Esophagus squamous epithelium (tissue), 4 donors: ENCODE results near the gene MVB12B.

Experiments
- CTCF ChIP-seq, 6 experiments: fragments of 450-650 bp in 4 of 6; fragments of 200-600 bp in 2 of 6; sonication (generic) in 2 of 6; IDR thresholded peaks; one replicate each; pipeline ENCODE4 v1.5.1; 2016 to 2019; ENCODE audit warnings: antibody characterized with exemption in 6 of 6, mild to moderate bottlenecking in 4 of 6, moderate library complexity in 4 of 6
- POLR2A ChIP-seq, 4 donors: fragments of 450-650 bp; IDR thresholded peaks; one replicate each; pipeline ENCODE4 v1.6.1; 2017; ENCODE audit warnings: antibody characterized with exemption in 4 of 4, mild to moderate bottlenecking in 4 of 4, moderate library complexity in 3 of 4

- no peak for TF ChIP-seq CTCF (IDR thresholded peaks at IDR 0.05)
- no peak for TF ChIP-seq POLR2A (IDR thresholded peaks at IDR 0.05)
These were observed 188.6 kb downstream of the MVB12B start for GRCh38 chr9:126515001-126515872.
